Measurements from ENCODE around the gene CD247.

CD247 gene

GRCh38 chr1:167501515-167502191, 16.7 kb downstream of the CD247 start:
- Histone ChIP-seq H3K4me1 (ENCODE audit: control insufficient read depth, insufficient read depth, low read length) (no peaks in the 10 kb centered on the region), H3K9me3 (ENCODE audit: control insufficient read depth, insufficient read depth, low read depth, low read length) (no peaks in the 10 kb centered on the region), H3K36me3 (ENCODE audit: control insufficient read depth in 2 of 2, insufficient read depth in 1 of 2, low read length in 2 of 2) (no peaks in the 10 kb centered on the region), H3K4me3 (ENCODE audit: low read depth, low read length) (no peak overlapping the region), H3K27ac (ENCODE audit: extremely low read depth, low read depth, low read length) (no peak overlapping the region)
- POLR2A ChIA-PET, result no interaction called here
- CTCF ChIA-PET, result interaction anchor here (1.2 to 1.3 kb wide), 2 partner anchors 33 to 39 kb away, joined by 4 read pairs; no protein-coding TSS in a partner anchor
- TF ChIP-seq RBAK (tag by site-specific recombination; IDR thresholded peaks at IDR 0.05), result no peak
- no peak for TF ChIP-seq PATZ1 (tag by site-specific recombination; IDR thresholded peaks at IDR 0.05)
- TF ChIP-seq KLF8 (tag by site-specific recombination; IDR thresholded peaks at IDR 0.05), result no peak
- no peak for TF ChIP-seq ZBTB10 (tag by site-specific recombination; IDR thresholded peaks at IDR 0.05)
- TF ChIP-seq PRDM2 (tag by site-specific recombination; IDR thresholded peaks at IDR 0.05; ENCODE audit: borderline replicate concordance), result no peak
- no peak for TF ChIP-seq EGR2 (tag by site-specific recombination; IDR thresholded peaks at IDR 0.05; ENCODE audit: low read depth)
- no peak for TF ChIP-seq ZSCAN30 (tag by site-specific recombination; IDR thresholded peaks at IDR 0.05)

- ChIA-PET POLR2A (no interaction called here), CTCF (interaction anchor here (0.7 to 1.1 kb wide), 2 partner anchors 30 to 590 kb away, joined by 3 read pairs; no protein-coding TSS in a partner anchor)
- Histone ChIP-seq H3K4me1 (ENCODE audit: control insufficient read depth, insufficient read depth, low read length) (no peaks in the 10 kb centered on the region), H3K27ac (ENCODE audit: extremely low read depth, low read depth, low read length) (no peak overlapping the region), H3K4me3 (ENCODE audit: low read depth, low read length) (no peak overlapping the region), H3K36me3 (ENCODE audit: control insufficient read depth in 2 of 2, insufficient read depth in 1 of 2, low read length in 2 of 2) (no peaks in the 10 kb centered on the region), H3K9me3 (ENCODE audit: control insufficient read depth, insufficient read depth, low read depth, low read length) (no peaks in the 10 kb centered on the region)
- TF ChIP-seq ZNF501 (tag by site-specific recombination; IDR thresholded peaks at IDR 0.05) (no peak), ZBTB6 (tag by site-specific recombination; IDR thresholded peaks at IDR 0.05) (no peak), ZNF529 (tag by site-specific recombination; IDR thresholded peaks at IDR 0.05; ENCODE audit: insufficient replicate concordance) (no peak), ZNF837 (tag by site-specific recombination; IDR thresholded peaks at IDR 0.05) (no peak), ZFP41 (tag by site-specific recombination; IDR thresholded peaks at IDR 0.05; ENCODE audit: borderline replicate concordance) (no peak), ZNF704 (tag by site-specific recombination; IDR thresholded peaks at IDR 0.05) (no peak), ZFHX2 (tag by site-specific recombination; conservative IDR thresholded peaks at IDR 0.05) (no peak), ZNF266 (tag by site-specific recombination; IDR thresholded peaks at IDR 0.05; ENCODE audit: low read depth) (no peak), ZNF664 (tag by site-specific recombination; IDR thresholded peaks at IDR 0.05) (no peak), ZBTB44 (tag by site-specific recombination; IDR thresholded peaks at IDR 0.05) (no peak), YY1 (tag by site-specific recombination; IDR thresholded peaks at IDR 0.05) (no peak)
Observed at GRCh38 chr1:167500283-167500860, 18.0 kb downstream of the CD247 start.
